K562 (cell line): Measurements from ENCODE around the gene AREL1. TPM values are rescaled to one million over a fixed set of nuclear protein-coding genes. Genes with fewer than 3 reads are reported as not detected.

Experiments
- ATAC-seq: fragments of 200-7000 bp; cut with Tn5 transposase; 3 replicates; pipeline ENCODE4 v1.9.1; 2020; ENCODE audit warnings: moderate library complexity
- BruUV-seq: library from RNA; stranded (reverse); fragments of 400-500 nt; replicated peaks from 2 replicates; lab custom pipeline; 2021; lab: Mats Ljungman, UMichigan
- CTCF ChIA-PET: fragments of 300-600 bp; formaldehyde crosslinking; extraction: SDS; loops from one replicate; lab custom pipeline; 2021; ENCODE audit warnings: low intra/inter-chr PET ratio; lab: Yijun Ruan, JAX
- POLR2A ChIA-PET: fragments of 300-600, 350-650 bp; sonication (Branson Sonifier 250); formaldehyde crosslinking; extraction: SDS; loops from one replicate; lab custom pipeline; 2021; ENCODE audit warnings: antibody characterized with exemption, inconsistent platforms; lab: Yijun Ruan, JAX
- DNase-seq, 4 experiments: peaks; one replicate each; pipeline versions ENCODE4 v3.0.0 to v3.0.0-alpha.2; 2011 to 2018; ENCODE audit warnings: low spot score in 3 of 4, mixed read lengths in 3 of 4; ENCODE audit errors: extremely low read depth in 1 of 4
- FAIRE-seq: peaks from 2 replicates; lab custom pipeline; 2011; peaks lifted over from hg19 to GRCh38; lab: Jason Lieb, UNC
- H2AFZ ChIP-seq: 2 replicates; pipeline ENCODE4 v1.6.0; 2011; ENCODE audit warnings: low read depth, low read length, control low read depth, inconsistent platforms
- H3K27ac ChIP-seq: fragments of 200-600 bp; 3 replicates; pipeline ENCODE4 v1.8.0; 2011; ENCODE audit warnings: low read depth, mild to moderate bottlenecking, control low read depth, inconsistent platforms, low read length, moderate library complexity, mixed read lengths; ENCODE audit errors: extremely low read depth
- H3K27me3 ChIP-seq, 2 experiments: fragments of 300-600 bp in 1 of 2; 2 replicates in 1 of 2; 3 replicates in 1 of 2; pipeline versions ENCODE4 v1.6.0 to v1.8.0; 2011; ENCODE audit warnings: inconsistent platforms in 2 of 2, low read length in 2 of 2, mild to moderate bottlenecking in 1 of 2, mixed read lengths in 1 of 2, moderate library complexity in 1 of 2; ENCODE audit not compliant: control insufficient read depth in 2 of 2, insufficient read depth in 2 of 2
- H3K36me3 ChIP-seq: fragments of 300-600 bp; 3 replicates; pipeline ENCODE4 v1.8.0; 2011; ENCODE audit warnings: mild to moderate bottlenecking, low read length, inconsistent platforms; ENCODE audit not compliant: control insufficient read depth, insufficient read depth
- H3K4me1 ChIP-seq, 2 experiments: fragments of 200-600 bp in 1 of 2; replicated peaks in 1 of 2; 2 replicates in 1 of 2; 3 replicates in 1 of 2; pipeline versions ENCODE4 v1.5.1 to v1.8.0; 2011; ENCODE audit warnings: inconsistent platforms in 2 of 2, low read length in 2 of 2, mild to moderate bottlenecking in 1 of 2, mixed read lengths in 1 of 2, moderate library complexity in 1 of 2; ENCODE audit not compliant: control insufficient read depth in 2 of 2, insufficient read depth in 2 of 2
- H3K4me2 ChIP-seq: 2 replicates; pipeline ENCODE4 v1.6.1; 2011; ENCODE audit warnings: low read length, control low read depth, inconsistent platforms, mixed read lengths; ENCODE audit not compliant: insufficient read depth
- H3K4me3 ChIP-seq: fragments of 200-600 bp; sonication (generic), shearing (Covaris generic); 2 replicates; pipeline ENCODE4 v1.5.1; 2016; ENCODE audit warnings: control low read depth, inconsistent platforms
- H3K79me2 ChIP-seq: fragments of 200-600 bp; 3 replicates; pipeline ENCODE4 v1.8.0; 2011; ENCODE audit warnings: low read length, inconsistent platforms; ENCODE audit not compliant: control insufficient read depth, insufficient read depth
- H3K9ac ChIP-seq, 2 experiments: 2 replicates each; pipeline versions ENCODE4 v1.6.0 to v1.6.1; 2011; ENCODE audit warnings: low read depth in 2 of 2, low read length in 2 of 2, control low read depth in 1 of 2, inconsistent platforms in 1 of 2, mild to moderate bottlenecking in 1 of 2, mixed read lengths in 1 of 2; ENCODE audit not compliant: insufficient read depth in 1 of 2
- H3K9me1 ChIP-seq: one replicate; pipeline ENCODE4 v1.6.0; 2011; ENCODE audit warnings: inconsistent platforms, mild to moderate bottlenecking, low read length, moderate library complexity; ENCODE audit not compliant: control insufficient read depth, insufficient read depth
- H3K9me3 ChIP-seq: replicated peaks from 2 replicates; pipeline ENCODE4 v1.5.1; 2011; ENCODE audit warnings: low read depth, low read length, inconsistent platforms; ENCODE audit not compliant: control insufficient read depth, insufficient read depth
- H4K20me1 ChIP-seq: replicated peaks from 2 replicates; pipeline ENCODE4 v1.6.1; 2011; ENCODE audit warnings: low read length, inconsistent platforms, mixed read lengths; ENCODE audit not compliant: control insufficient read depth, insufficient read depth
- NFIC ChIP-seq: fragments of 450-650 bp; IDR thresholded peaks from 2 replicates; pipeline ENCODE4 v1.6.1; 2017; ENCODE audit warnings: mild to moderate bottlenecking, inconsistent platforms
- SP1 ChIP-seq: sonication (generic); formaldehyde crosslinking; IDR thresholded peaks from 2 replicates; pipeline ENCODE4 v1.8.1; 2022; ENCODE audit warnings: mild to moderate bottlenecking, missing genetic modification reagents
- ZNF263 ChIP-seq: sonication (generic); formaldehyde crosslinking; IDR thresholded peaks from 2 replicates; pipeline ENCODE4 v1.8.0; 2022; ENCODE audit warnings: mild to moderate bottlenecking, missing genetic modification reagents, borderline replicate concordance
- ZNF507 ChIP-seq: conservative IDR thresholded peaks from 2 replicates; pipeline ENCODE4 v1.6.1; 2017; ENCODE audit warnings: missing genetic modification characterization, missing compliant biosample characterization
- WGBS: fragments of 100-300 bp; shearing (Covaris generic); methylation state at CpG from one replicate; pipeline ENCODE4 v1.1.6; 2016; ENCODE audit warnings: low coverage, mixed read lengths; ENCODE audit not compliant: insufficient coverage; ENCODE audit errors: missing lambda C conversion rate; 5-methylcytosine and 5-hydroxymethylcytosine counted together
- in situ Hi-C: fragments of 300-500 bp; cut with MboI; formaldehyde crosslinking; loops from 4 replicates; pipeline ENCODE4 v1.15.0; 2018; ENCODE audit warnings: inconsistent platforms, mixed read lengths
- intact Hi-C: fragments of 100-400 bp; cut with micrococcal nuclease; formaldehyde crosslinking; loops from 2 replicates; pipeline ENCODE4 v1.14.2; 2022
- polyA plus RNA-seq, 8 experiments: library from polyadenylated mRNA; depleted of rRNA in 4 of 8; stranded (reverse) in 5 of 8; unstranded in 3 of 8; fragments of >200 nt; fragmentation: Nextera tagmentation in 2 of 8; fragmentation: Illumina TruSeq in 1 of 8; extraction: Ambion mirVana in 2 of 8; extraction: Trizol in 1 of 8; gene quantifications; 2 replicates each; pipeline versions ENCODE4 v1.2.1 to v1.2.3, GENCODE V29; 2011 to 2014; ENCODE audit warnings: inconsistent platforms in 1 of 8, missing spikeins in 1 of 8
- total RNA-seq, 7 experiments: library from RNA; depleted of rRNA in 6 of 7; stranded (reverse); fragments of >200 nt in 6 of 7; fragmentation: Illumina TruSeq in 2 of 7; extraction: Trizol in 2 of 7; gene quantifications; 2 replicates each; pipeline versions ENCODE4 v1.2.1 to v1.2.3, GENCODE V29; 2011 to 2021; ENCODE audit warnings: low replicate concordance in 1 of 7

AREL1 gene
- total and polyA plus RNA-seq, 9 of the 15 experiments (the other 6 are each of a cell fraction or from before 2014, with no cell fraction given): 6.0 to 24.8 (median 16.6) TPM

- H3K4me3 ChIP-seq: no peak overlapping the region
- ChIA-PET CTCF (no interaction called here), POLR2A (interaction anchor here (0.6 to 1.6 kb wide), 3 partner anchors 8 to 1658 kb away, joined by 3 to 5 read pairs (median 3); no protein-coding TSS in a partner anchor)
- FAIRE-seq (no peak), ATAC-seq (no peak)
- intact Hi-C loops: no loop called here
- no peak overlapping the region for H3K4me2 ChIP-seq
- H3K79me2 ChIP-seq: no peaks in the 10 kb centered on the region
- no peaks in the 10 kb centered on the region for H3K9me3 ChIP-seq
- H3K27me3 ChIP-seq: no peaks in the 10 kb centered on the region; a peak in 2 of 5 replicates
- H3K9ac ChIP-seq: no peak overlapping the region
- in situ Hi-C loops: no loop called here
- H2AFZ ChIP-seq: no peak overlapping the region
- no peaks in the 10 kb centered on the region for H4K20me1 ChIP-seq
- H3K9me1 ChIP-seq: no peaks in the 10 kb centered on the region
- BruUV-seq: no TSS peak
- TF ChIP-seq NFIC (peak; percentile 50), ZNF507 (tag) (no peak)
- TF ChIP-seq, all 486 proteins: peak for 1
- no peak for DNase-seq
- Histone ChIP-seq H3K27ac (no peak overlapping the region), H3K36me3 (no peaks in the 10 kb centered on the region), H3K4me1 (peaks cover 0 to 3% of the 10 kb centered on the region in 2 experiments; a peak in 3 of 5 replicates)
- 3% methylated on average over 5 of the region's 7 CpGs for WGBS
Measured at GRCh38 chr14:74647678-74648461, 65.0 kb downstream of the AREL1 start.

- in situ Hi-C loops (no loop called here), intact Hi-C loops (no loop called here)
- Histone ChIP-seq H3K9ac (no peak overlapping the region), H3K4me2 (no peak overlapping the region), H3K4me1 (peaks cover 0 to 3% of the 10 kb centered on the region in 2 experiments; a peak in 3 of 5 replicates), H3K27ac (no peak overlapping the region), H3K9me3 (no peaks in the 10 kb centered on the region), H4K20me1 (no peaks in the 10 kb centered on the region), H3K27me3 (peaks cover 0 to 3% of the 10 kb centered on the region in 2 experiments; a peak in 3 of 5 replicates), H3K36me3 (no peaks in the 10 kb centered on the region), H3K79me2 (no peaks in the 10 kb centered on the region), H2AFZ (no peak overlapping the region), H3K9me1 (no peaks in the 10 kb centered on the region), H3K4me3 (no peak overlapping the region)
- no TSS peak for BruUV-seq
- no peak for DNase-seq
- WGBS: 44% methylated on average over 11 of the region's 11 CpGs
- no peak for FAIRE-seq
- ChIA-PET POLR2A (interaction anchor here (1.6 kb wide), 1 partner anchor 15 kb away, joined by 3 read pairs; no protein-coding TSS in a partner anchor), CTCF (no interaction called here)
- no peak for ATAC-seq
- TF ChIP-seq SP1 (CRISPR knock-in tag) (no peak), ZNF263 (CRISPR knock-in tag) (no peak)
Measured at GRCh38 chr14:74647061-74647677, 65.7 kb downstream of the AREL1 start.
